Smooth muscle cell (in vitro differentiated cells): ENCODE results near the gene CD40. TPM values are rescaled to one million over a fixed set of nuclear protein-coding genes. Genes with fewer than 3 reads are reported as not detected.

ENCODE experiments used
- DNase-seq: peaks from one replicate; lab custom pipeline; 2025; ENCODE audit not compliant: unreplicated experiment; lab: John Stamatoyannopoulos, UW
- H2AFZ ChIP-seq: fragments of 200-600 bp; sonication (generic); 2 replicates; pipeline ENCODE4 v1.6.0; 2016; ENCODE audit warnings: antibody characterized with exemption, low read depth, mild to moderate bottlenecking
- H3F3A ChIP-seq: fragments of 200-600 bp; sonication (generic); 2 replicates; pipeline ENCODE4 v1.6.0; 2017; ENCODE audit warnings: antibody characterized with exemption, low read depth
- H3K27ac ChIP-seq: fragments of 200-600 bp; sonication (generic); 2 replicates; pipeline ENCODE4 v1.5.1; 2016; ENCODE audit warnings: low read depth, mild to moderate bottlenecking
- H3K27me3 ChIP-seq: fragments of 200-600 bp; sonication (generic); 2 replicates; pipeline ENCODE4 v1.6.1; 2016; ENCODE audit warnings: low read depth, mild to moderate bottlenecking
- H3K36me3 ChIP-seq: fragments of 200-600 bp; sonication (generic); 2 replicates; pipeline ENCODE4 v1.5.1; 2016; ENCODE audit warnings: low read depth
- H3K4me1 ChIP-seq: fragments of 200-600 bp; sonication (generic); 2 replicates; pipeline ENCODE4 v1.5.1; 2016; ENCODE audit warnings: low read depth
- H3K4me2 ChIP-seq: fragments of 200-600 bp; sonication (generic); 2 replicates; pipeline ENCODE4 v1.6.0; 2016; ENCODE audit warnings: mild to moderate bottlenecking
- H3K4me3 ChIP-seq: fragments of 200-600 bp; sonication (generic); 2 replicates; pipeline ENCODE4 v1.5.1; 2016; ENCODE audit warnings: mild to moderate bottlenecking
- H3K79me2 ChIP-seq: fragments of 200-600 bp; sonication (generic); 2 replicates; pipeline ENCODE4 v1.6.0; 2016; ENCODE audit warnings: low read depth, mild to moderate bottlenecking
- H3K9ac ChIP-seq: fragments of 200-600 bp; sonication (generic); 2 replicates; pipeline ENCODE4 v1.6.0; 2016; ENCODE audit warnings: low read depth
- H3K9me3 ChIP-seq: fragments of 200-600 bp; sonication (generic); replicated peaks from 2 replicates; pipeline ENCODE4 v1.5.1; 2016; ENCODE audit warnings: low read depth
- H4K20me1 ChIP-seq: fragments of 200-600 bp; sonication (generic); 2 replicates; pipeline ENCODE4 v1.6.0; 2016; ENCODE audit warnings: low read depth
- WGBS: methylation state at CpG from one replicate; pipeline ENCODE4 v1.1.7; 2016; ENCODE audit warnings: low lambda C conversion rate; 5-methylcytosine and 5-hydroxymethylcytosine counted together
- polyA plus RNA-seq: library from polyadenylated mRNA; unstranded; fragments of >200 nt; fragmentation: Nextera tagmentation; extraction: Ambion mirVana; gene quantifications from 2 replicates; pipeline ENCODE4 v1.2.1, GENCODE V29; 2016
- total RNA-seq: library from RNA; depleted of rRNA; stranded (reverse); fragments of >200 nt; gene quantifications from 2 replicates; pipeline ENCODE4 v1.2.3, GENCODE V29; 2014
- TF ChIP-seq, protein P1 (sequence below): fragments of 200-600 bp; sonication (generic); IDR thresholded peaks from 2 replicates; pipeline ENCODE4 v1.5.1; 2017; ENCODE audit warnings: borderline replicate concordance, mild to moderate bottlenecking, antibody characterized with exemption; ENCODE audit not compliant: insufficient read depth, poor library complexity, severe bottlenecking

Gene CD40
- total and polyA plus RNA-seq, 2 experiments from 2014 or later, result 13.8 to 27.4 TPM

DNA sequence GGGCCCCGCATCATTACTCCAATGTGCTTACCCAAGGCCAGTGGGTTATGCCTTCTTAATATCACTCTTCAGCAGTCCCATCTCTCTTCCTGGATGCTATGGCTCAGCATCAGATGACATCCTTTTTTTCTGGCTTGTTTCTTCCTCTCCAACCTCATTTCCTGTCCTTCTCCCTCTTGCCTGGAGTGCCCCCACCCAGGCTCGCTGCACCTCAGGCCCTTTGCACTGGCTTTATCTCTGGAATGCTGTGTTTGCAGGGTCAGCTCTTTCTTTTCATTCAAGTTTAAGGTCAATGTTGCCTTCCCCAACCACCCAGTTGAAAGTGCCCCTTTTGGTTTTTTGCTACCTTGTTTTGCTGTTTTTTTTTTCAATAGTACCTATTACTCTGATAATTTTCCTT lies 36.7 kb downstream of the CD40 start:
- no peak overlapping the region for H3K4me3 ChIP-seq
- TF ChIP-seq, protein P1, sequence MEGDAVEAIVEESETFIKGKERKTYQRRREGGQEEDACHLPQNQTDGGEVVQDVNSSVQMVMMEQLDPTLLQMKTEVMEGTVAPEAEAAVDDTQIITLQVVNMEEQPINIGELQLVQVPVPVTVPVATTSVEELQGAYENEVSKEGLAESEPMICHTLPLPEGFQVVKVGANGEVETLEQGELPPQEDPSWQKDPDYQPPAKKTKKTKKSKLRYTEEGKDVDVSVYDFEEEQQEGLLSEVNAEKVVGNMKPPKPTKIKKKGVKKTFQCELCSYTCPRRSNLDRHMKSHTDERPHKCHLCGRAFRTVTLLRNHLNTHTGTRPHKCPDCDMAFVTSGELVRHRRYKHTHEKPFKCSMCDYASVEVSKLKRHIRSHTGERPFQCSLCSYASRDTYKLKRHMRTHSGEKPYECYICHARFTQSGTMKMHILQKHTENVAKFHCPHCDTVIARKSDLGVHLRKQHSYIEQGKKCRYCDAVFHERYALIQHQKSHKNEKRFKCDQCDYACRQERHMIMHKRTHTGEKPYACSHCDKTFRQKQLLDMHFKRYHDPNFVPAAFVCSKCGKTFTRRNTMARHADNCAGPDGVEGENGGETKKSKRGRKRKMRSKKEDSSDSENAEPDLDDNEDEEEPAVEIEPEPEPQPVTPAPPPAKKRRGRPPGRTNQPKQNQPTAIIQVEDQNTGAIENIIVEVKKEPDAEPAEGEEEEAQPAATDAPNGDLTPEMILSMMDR, result no peak
- H4K20me1 ChIP-seq, result no peaks in the 10 kb centered on the region
- no peak overlapping the region for H2AFZ ChIP-seq
- no peaks in the 10 kb centered on the region for H3K79me2 ChIP-seq
- no peak overlapping the region for H3K4me2 ChIP-seq
- H3K27ac ChIP-seq, result no peak overlapping the region
- no peaks in the 10 kb centered on the region for H3K4me1 ChIP-seq
- WGBS, result 95% methylated on average over 2 of the region's 2 CpGs
- H3F3A ChIP-seq, result no peaks in the 10 kb centered on the region
- H3K27me3 ChIP-seq, result peaks cover 9% of the 10 kb centered on the region
- no peaks in the 10 kb centered on the region for H3K36me3 ChIP-seq
- DNase-seq, result no peak
- H3K9me3 ChIP-seq, result no peaks in the 10 kb centered on the region
- no peak overlapping the region for H3K9ac ChIP-seq

DNA sequence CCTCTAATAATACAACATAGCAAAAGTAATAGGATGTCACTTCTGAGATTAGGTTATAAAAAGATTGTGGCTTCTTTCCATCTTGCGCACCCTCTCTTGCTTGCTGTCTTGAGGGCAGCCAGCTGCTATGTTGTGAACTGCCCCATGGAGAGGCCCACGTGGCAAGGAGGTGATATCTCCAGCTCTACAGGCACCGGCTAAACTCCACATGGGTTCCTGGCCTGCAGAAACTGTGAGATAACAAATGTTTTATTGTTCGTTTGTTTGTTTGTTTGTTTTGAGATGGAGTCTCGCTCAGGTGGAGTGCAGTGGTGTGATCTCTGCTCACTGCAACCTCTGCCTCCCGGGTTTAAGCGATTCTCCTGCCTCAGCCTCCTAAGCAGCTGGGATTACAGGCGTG lies 38.0 kb downstream of the CD40 start:
- Histone ChIP-seq H3K79me2 (no peaks in the 10 kb centered on the region), H3K4me2 (no peak overlapping the region), H3F3A (no peaks in the 10 kb centered on the region), H3K4me1 (no peaks in the 10 kb centered on the region), H3K27me3 (peaks cover 17% of the 10 kb centered on the region), H3K9ac (no peak overlapping the region), H3K9me3 (no peaks in the 10 kb centered on the region), H2AFZ (no peak overlapping the region), H3K27ac (no peak overlapping the region), H3K36me3 (no peaks in the 10 kb centered on the region), H3K4me3 (no peak overlapping the region), H4K20me1 (no peaks in the 10 kb centered on the region)
- no peak for DNase-seq
- WGBS, result 72% methylated on average over 8 of the region's 8 CpGs
- TF ChIP-seq, protein P1, result no peak

DNA sequence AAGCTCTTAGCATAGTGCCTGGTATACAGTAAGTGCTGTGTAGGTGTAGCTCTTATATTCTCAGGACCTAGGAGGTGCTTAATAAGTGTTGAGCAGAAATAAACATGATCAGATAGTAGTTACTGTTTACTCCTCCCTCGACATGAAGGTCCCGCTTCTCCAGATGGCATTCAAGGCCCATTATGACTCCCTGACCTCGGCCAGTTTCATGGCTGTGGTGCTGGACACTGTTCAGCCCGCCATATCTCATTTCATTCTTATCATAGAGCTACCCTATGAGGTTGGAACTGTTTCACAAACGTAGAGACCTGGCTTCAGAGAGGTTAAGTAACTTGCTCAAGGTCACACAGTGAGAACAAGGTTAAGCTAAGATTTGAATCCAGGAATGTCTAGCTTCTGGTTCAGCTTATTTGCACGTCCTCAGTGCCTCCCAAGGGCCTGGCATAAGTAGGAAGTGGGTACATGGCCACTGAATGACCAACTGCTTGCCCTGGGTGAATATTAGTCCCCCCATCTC lies 39.0 kb downstream of the CD40 start:
- DNase-seq, result no peak
- H3K4me2 ChIP-seq, result no peak overlapping the region
- H3K9me3 ChIP-seq, result no peaks in the 10 kb centered on the region
- H3K36me3 ChIP-seq, result no peaks in the 10 kb centered on the region
- no peaks in the 10 kb centered on the region for H3K79me2 ChIP-seq
- no peaks in the 10 kb centered on the region for H3K4me1 ChIP-seq
- WGBS, result 83% methylated on average over 6 of the region's 6 CpGs
- H3K27ac ChIP-seq, result no peak overlapping the region
- H3F3A ChIP-seq, result no peaks in the 10 kb centered on the region
- no peak overlapping the region for H2AFZ ChIP-seq
- H4K20me1 ChIP-seq, result no peaks in the 10 kb centered on the region
- peaks cover 25% of the 10 kb centered on the region for H3K27me3 ChIP-seq
- TF ChIP-seq, protein P1, result no peak
- H3K9ac ChIP-seq, result no peak overlapping the region
- H3K4me3 ChIP-seq, result no peak overlapping the region

DNA sequence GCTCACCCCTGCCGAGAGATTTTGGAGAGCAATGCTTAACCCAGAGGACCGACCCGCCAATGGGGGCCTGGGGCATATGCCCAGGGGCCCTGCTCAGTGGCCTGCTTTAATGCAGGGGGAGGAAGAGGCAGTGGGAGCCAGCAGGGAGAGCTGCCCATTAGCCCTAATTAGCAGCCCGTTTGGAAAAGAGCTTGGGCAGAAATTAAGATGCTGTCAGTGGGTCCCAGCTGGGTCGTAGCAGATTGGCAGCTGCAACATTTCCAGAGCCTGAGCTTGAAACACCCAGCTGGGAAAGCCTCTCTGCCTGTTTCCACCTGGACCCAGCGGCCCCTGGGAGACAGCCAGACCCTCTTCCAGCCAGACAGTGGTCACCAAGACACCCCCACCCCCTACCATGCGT lies 39.5 kb downstream of the CD40 start:
- no peaks in the 10 kb centered on the region for H3K36me3 ChIP-seq
- H2AFZ ChIP-seq, result no peak overlapping the region
- H3K79me2 ChIP-seq, result no peaks in the 10 kb centered on the region
- no peak overlapping the region for H3K27ac ChIP-seq
- no peak overlapping the region for H3K4me3 ChIP-seq
- WGBS, result 78% methylated on average over 7 of the region's 7 CpGs
- H3K27me3 ChIP-seq, result peaks cover 25% of the 10 kb centered on the region
- TF ChIP-seq, protein P1, result no peak
- H3K4me2 ChIP-seq, result no peak overlapping the region
- H3F3A ChIP-seq, result no peaks in the 10 kb centered on the region
- no peak for DNase-seq
- no peak overlapping the region for H3K9ac ChIP-seq
- no peaks in the 10 kb centered on the region for H3K9me3 ChIP-seq
- H3K4me1 ChIP-seq, result no peaks in the 10 kb centered on the region
- H4K20me1 ChIP-seq, result no peaks in the 10 kb centered on the region
